Measurements from ENCODE around the gene PNMA8B. TPM values are rescaled to one million over a fixed set of nuclear protein-coding genes. Genes with fewer than 3 reads are reported as not detected.

PNMA8B gene
- total RNA-seq, 1 experiment from 2014 or later: 1.5 TPM

DNA sequence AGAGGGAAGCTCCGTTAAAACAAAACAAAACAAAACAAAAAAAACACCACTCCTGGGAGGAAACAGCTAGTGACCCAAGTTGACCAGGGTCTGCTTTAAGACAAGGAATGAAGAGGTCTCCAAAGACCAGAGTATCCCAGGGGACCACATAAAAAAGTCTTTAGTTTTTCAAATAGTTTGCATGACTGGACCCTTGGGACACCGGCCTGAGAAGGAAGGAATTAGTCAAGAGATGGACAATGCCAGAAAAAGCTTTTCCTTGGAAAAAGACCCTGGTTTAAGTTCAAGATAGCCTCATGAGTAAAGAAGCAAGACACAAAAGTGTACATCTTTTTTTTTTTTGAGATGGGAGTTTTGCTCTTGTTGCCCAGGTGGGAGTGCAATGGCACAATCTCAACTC, 12.5 kb upstream of the PNMA8B start:
- Mint-ChIP-seq H3K27ac (no peak overlapping the region; a peak in 2 of 7 replicates), H3K9me3 (peaks cover 6% of the 10 kb centered on the region in 2 experiments; a peak in 2 of 5 replicates), H3K36me3 (ENCODE audit: insufficient read depth in 1 of 3, low read depth in 3 of 3) (no peaks in the 10 kb centered on the region), H3K27me3 (ENCODE audit: low read depth) (peaks cover 12% of the 10 kb centered on the region), H3K4me3 (no peak overlapping the region), H3K4me1 (peaks cover 2% of the 10 kb centered on the region in 2 experiments; a peak in 3 of 4 replicates)
- Histone ChIP-seq H3K27me3 (ENCODE audit: insufficient read depth, low read length) (no peaks in the 10 kb centered on the region), H3K79me1 (ENCODE audit: insufficient read depth, low read depth, low read length, poor library complexity, severe bottlenecking) (no peaks in the 10 kb centered on the region), H2BK15ac (ENCODE audit: low read depth, low read length) (no peak overlapping the region), H4K20me1 (ENCODE audit: control insufficient read depth, insufficient read depth, insufficient read length) (no peaks in the 10 kb centered on the region), H2AK5ac (ENCODE audit: insufficient read length, low read length) (no peak overlapping the region), H4K8ac (replicated peaks; ENCODE audit: insufficient read length, low read depth, low read length) (no peak overlapping the region), H3K9me3 (ENCODE audit: control insufficient read depth, low read depth, low read length) (no peaks in the 10 kb centered on the region), H3K4me2 (ENCODE audit: insufficient read depth, insufficient read length, low read length) (no peak overlapping the region), H2BK120ac (ENCODE audit: low read depth, low read length, poor library complexity, severe bottlenecking) (no peak overlapping the region), H3T11ph (ENCODE audit: low read length) (no peak overlapping the region), H4K91ac (ENCODE audit: insufficient read length, low read depth, low read length) (no peak overlapping the region), H4K5ac (ENCODE audit: insufficient read length, low read depth, low read length) (no peak overlapping the region), H2AFZ (ENCODE audit: low read length) (no peak overlapping the region), H2BK12ac (ENCODE audit: insufficient read length, low read depth, low read length) (no peak overlapping the region), H3K18ac (ENCODE audit: insufficient read length, low read depth, low read length) (no peak overlapping the region), H3K4me1 (ENCODE audit: insufficient read depth, low read length) (no peaks in the 10 kb centered on the region), H3K4ac (ENCODE audit: low read depth, low read length) (no peak overlapping the region), H3K79me2 (ENCODE audit: insufficient read depth, low read length) (no peaks in the 10 kb centered on the region), H3K23me2 (ENCODE audit: insufficient read length, low read depth, low read length, poor library complexity, severe bottlenecking) (no peaks in the 10 kb centered on the region), H3K14ac (ENCODE audit: insufficient read depth, low read length) (no peak overlapping the region), H3K56ac (ENCODE audit: insufficient read length, low read depth, low read length) (no peak overlapping the region), H3K27ac (ENCODE audit: insufficient read length, low read depth, low read length) (no peak overlapping the region), H2BK5ac (ENCODE audit: insufficient read length, low read length) (no peak overlapping the region), H3K23ac (ENCODE audit: insufficient read length, low read depth, low read length) (no peak overlapping the region), H3K9ac (ENCODE audit: extremely low read depth, insufficient read length, low read length) (no peak overlapping the region), H2BK20ac (ENCODE audit: low read depth, low read length, poor library complexity, severe bottlenecking) (no peak overlapping the region)
- no CpG with 5 or more reads among the region's 2 CpGs for WGBS (ENCODE audit: extremely low coverage, insufficient read length, low lambda C conversion rate)
- no peak for TF ChIP-seq CTCF (conservative IDR thresholded peaks at IDR 0.05)
- DNase-seq: no peak
